Measurements from ENCODE around the gene HOXB3.

Gene HOXB3

DNA sequence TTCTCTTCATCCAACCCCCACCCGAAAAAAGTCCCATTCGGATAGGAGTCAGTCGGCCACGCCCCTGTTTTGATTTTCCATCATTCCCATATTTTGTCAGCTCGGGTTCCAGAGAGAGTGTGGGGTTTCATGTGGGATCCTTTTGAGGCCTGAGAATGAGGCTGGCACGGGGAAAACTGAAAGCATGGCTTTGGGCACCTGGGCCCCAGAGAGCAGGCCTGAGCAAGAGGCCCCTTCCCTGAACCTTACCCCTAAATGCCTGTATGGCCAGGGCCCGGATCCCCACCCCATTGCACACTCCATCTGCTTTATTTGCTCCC, 7.3 kb downstream of the HOXB3 start:
- DNase-seq: no peak

DNA sequence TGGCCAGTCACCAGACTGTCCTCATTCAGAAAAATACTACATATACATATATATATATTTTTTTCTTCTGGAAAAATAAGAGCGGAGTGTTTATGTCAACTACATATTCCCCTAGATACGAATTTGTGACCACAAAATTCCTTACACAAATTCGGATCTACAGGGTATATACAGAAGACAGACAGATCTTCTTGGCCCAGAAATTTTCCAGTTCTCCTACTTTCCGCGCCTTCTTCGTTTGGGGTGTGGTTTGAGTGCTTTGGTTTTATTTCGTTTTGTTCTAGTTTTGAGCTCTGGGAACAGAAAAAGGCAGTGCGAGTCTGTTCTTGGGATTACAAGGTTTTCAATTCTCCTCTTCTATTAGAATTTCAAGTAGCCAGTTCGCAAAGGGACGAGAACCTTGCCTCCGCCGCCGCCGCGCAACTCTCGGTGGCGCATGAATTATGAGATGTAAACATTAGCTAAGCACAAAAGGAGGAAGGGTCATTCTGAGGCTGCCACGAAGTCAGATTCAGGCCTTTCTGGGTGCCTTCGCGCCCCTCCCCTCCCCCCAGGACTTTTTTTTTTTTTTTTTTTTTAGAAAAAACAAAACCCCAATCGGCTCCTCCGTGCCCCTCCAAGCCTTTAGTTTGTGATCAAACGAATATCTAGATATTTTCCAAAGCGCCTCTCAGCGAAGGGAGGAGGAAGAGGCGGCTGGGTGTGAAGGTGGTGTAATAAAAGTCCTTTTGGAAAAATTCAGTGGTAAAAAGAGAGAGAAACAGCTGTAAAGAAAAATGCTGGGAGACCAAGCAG, 10.1 kb downstream of the HOXB3 start:
- DNase-seq: no peak

DNA sequence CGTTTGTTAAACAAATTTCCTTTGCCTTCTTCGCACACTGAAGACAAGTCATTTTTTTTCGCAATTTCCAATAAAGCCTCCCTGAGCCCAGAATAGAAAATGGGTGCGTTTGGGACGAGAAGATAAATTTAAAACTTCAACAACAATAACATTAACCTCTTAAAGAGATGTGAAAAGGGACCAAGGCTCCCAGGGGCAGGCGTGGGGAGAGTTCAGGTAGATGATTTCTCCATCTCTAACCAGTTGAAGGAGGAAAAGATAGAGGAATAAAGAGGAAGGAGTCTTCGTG, 10.6 kb downstream of the HOXB3 start:
- DNase-seq: no peak

DNA sequence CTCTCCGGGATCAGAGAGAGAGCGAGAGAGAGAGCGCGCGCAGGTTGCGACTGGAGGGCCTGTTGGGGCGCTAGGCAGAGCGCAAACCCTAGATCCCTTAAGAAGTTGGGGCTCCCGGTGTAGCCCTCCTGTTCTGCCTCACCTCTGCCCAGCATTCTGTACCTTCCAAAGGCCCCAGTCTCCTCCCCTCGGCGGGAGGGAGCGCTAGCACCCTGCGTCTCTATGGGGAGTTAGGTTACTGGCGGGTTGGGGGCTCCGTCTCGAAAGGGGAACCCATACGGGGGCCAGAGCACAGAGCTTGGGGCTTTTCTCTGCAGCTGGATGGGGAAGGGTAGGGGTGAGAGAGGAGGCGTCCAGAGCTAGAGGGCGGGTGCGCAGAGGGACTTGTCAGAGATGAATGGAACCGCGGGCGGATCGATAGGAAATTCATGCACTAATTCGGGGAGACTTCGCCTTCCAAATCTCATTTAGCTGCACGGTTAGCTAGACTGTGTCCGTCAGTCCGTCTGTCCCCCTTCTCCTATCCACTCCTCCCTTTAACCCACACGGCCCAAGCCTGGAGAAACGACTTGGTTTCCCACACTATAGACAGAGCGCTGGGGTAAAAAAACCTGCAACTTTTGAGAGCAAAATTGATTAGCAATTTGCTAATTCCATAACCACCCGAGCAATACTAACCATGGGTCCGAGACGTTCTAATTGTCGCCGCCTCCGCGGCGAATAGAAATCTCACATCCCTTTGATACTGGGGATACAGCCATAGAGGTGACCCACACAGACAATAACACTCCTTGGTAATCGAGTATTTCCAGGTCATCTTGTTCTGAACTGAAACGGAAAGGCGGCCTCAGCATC, 11.2 kb downstream of the HOXB3 start:
- no peak for DNase-seq

DNA sequence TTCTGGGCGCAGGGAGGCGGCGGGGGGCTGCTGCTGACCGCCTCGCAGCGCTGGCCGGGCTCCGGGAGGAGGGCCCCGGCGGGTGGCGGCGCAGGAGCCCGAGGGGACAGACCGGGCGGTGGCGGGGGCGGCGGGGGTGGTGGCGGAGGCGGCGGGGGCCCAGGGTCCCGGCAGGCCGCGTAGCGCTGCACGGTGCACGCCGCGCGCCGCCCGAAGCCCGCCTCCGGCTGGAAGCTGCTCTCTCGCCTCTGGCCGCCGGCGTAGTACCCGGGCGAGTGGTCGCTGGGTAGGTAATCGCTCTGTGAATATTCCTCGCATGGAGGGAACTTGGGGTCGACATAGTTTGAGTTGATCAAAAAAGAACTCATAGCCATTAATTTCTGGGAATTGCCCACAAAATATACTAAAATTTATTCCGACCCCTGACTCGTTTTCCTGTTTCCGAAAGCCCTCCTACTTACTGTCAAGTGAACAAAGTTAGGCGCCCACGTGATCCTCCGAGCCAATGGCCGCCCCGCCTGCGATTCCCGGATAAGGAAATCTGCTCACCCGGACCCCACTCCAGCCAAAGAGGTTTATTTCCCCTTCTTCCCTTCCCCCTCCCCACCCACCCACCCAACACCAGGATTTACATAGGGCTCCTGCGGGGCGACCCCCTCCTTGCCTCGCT, 12.0 kb downstream of the HOXB3 start, which contains the start of gene HOXB4:
Gene HOXB4, minus strand, starts transcription at position 405 of the 670 bp plus-strand sequence. Its CDS starts 31 bp downstream, at position 374.
- DNase-seq: peak; percentile 53

DNA sequence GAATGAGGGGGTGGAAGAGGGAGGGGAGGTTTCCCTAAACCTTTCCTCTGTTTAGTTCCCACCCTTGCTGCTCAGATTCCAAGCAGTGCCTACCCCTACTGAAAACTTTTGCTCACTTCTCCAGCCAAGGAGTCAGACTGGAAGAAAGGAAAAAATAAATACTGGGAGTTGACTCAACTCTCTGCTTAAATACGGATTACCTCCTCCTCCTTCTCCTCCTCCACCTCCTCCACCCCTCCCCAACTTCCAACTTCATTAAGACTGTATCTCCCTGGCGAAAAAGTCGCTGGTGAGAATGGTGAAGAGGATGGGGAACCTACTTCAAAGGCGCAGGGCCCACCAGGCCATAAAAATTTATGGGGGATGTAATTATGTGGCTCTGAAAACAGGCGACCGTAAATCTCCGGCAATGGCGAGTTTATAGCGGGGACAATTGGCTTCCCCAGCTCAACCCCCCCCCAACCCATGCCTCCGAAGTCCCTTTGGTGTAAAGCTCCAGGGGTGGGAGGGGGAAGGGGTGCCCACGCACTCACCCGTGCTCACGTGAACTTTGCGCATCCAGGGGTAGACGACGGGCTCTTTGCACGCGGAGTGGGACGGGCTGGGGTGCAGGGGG, 12.6 kb downstream of the HOXB3 start:
- DNase-seq: no peak

DNA sequence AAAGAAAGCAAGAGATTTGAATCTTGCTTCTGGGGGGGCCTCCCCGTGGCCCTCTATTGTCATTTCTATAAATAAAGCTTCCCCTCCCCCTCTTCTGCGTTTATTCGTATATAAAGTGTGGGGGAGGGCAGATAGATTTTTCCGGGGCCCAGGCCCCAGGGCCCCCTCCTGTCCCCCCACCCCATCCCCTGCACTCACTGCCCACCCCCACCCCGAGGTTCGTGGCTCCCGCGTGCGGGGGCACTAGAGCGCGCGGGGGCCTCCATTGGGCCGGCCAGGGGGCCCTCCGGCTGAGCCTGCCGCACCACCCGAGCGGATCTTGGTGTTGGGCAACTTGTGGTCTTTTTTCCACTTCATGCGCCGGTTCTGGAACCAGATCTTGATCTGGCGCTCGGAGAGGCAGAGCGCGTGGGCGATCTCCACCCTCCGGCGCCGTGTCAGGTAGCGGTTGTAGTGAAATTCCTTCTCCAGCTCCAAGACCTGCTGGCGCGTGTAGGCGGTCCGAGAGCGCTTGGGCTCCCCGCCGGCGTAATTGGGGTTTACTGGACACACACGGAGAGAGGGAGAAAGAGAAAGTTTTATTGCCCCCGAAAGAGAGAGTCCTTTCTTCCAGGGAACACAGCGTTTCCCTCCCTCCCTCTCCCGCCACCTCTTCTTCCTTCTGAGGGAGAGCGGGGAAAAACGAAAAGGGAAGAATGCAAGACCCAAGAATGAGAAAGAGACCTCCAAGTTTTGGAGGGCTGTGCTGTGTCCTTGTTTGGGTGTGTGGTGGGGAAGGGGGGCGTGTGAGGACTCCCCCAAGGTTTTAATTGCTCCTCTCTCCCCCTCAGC, 13.3 kb downstream of the HOXB3 start:
- DNase-seq: no peak

DNA sequence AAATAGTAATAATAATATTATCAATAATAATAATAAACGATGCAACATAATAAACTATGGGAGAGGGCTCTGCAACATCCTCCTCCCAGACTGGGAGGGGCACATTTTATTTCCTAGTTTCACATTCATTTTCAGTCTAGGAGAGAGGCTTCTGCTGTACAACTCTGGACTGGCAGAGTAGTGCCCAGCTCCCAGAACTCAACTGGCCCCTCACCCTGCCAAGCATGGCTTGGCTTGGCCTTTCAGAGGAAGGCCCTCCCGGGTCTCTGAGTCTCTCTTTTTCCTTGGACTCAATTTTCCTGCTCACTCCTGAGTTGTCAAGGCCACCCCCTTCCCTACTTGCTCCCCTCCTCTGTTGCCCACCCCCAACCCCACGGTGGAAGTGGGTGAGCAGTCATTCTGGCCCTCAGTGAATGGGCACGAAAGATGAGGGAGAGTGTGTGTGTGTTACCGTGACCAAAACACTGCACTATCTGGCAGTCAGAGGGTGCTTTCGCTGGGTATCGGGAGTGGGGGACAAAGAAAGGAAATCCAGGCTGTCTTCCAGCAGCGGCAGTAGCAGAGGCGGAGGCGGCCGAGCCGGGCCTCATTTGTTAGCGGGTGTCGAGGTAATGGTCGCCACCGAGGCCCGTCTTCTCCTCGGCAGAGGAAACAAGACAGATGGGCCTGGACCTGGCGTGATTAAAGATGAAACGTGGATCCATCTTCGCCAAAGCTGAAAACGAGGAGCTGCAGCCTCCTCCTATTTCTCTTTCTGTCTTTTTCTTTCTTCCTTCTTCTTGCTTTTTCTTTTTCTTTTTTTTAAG, 14.2 kb downstream of the HOXB3 start:
- no peak for DNase-seq

DNA sequence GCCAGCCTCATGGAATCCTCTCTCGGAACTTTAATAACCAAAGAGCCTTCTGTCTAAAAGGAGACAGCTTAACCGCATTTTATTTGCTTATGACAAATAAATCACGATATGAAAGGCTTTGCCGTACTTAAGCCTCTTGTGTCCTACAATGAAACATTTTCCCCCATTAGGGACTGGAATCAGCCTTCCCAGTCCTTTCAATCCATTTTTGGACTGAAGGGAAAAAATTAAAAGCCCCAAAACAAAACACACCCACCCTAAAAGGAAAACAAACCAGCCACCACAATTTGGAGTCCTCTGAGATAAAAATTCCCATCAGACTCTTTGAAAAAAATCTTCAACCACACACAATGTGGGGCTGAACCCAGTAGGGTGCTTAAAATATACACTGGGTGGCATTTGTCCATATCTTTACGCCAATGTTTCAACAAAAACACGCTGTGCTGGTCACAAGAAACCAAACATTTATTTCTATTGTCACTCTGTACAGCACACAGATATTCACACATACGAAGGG, 14.9 kb downstream of the HOXB3 start:
- DNase-seq: no peak

DNA sequence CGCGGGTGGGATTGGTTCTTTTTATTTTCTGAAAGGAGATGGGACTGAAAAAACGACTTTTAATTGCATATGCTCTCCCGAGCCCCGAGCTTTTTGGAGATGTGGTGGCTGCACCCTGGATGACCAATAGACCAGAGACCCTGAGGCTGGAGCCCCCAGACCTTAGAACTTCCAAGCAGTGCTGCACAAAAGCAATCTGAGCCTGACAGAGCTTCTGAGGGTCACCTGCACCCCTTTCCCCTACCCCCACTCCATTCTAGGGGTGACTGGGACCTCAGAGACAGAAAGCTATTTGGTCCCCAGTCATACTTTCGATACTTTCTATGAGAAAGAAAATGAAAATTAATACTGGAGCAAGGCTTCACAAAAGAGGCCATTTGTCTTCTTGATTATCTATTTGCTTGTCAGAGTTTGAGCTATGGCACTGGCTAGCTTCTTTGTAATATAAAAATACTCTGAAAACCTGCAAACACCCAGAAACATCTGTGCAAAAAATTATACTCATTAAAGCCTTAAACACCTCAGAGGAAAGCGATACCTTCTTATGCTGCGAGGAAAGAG, 15.5 kb downstream of the HOXB3 start:
- no peak for DNase-seq

DNA sequence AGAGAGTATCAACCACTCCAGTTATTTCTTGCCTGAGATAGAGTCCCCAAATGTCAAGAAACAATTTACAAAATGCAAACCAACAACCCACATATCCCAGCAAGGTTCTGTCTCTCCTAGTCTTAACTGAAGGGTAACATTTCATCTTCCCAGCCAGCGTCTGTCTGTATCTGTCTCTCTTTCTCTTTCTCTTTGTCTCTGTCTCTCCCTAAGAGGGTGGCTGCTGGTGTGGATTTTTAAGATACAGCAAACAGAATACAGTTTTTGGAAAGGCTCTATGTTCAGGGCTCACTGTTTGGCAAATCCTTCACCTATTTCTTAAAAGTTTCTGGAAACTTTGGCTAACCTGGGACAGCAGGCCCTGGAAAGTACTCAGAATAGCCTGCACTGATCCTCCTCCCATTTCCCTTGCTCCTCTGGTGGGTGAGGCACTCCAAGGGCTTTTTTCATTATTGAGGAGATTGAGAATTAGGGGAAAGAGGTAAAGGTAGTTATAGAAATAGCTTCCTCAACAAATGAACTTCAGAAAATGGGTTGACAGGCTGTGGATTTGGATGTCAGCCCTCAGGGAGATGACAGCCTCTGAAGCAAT, 18.1 kb downstream of the HOXB3 start:
- no peak for DNase-seq

DNA sequence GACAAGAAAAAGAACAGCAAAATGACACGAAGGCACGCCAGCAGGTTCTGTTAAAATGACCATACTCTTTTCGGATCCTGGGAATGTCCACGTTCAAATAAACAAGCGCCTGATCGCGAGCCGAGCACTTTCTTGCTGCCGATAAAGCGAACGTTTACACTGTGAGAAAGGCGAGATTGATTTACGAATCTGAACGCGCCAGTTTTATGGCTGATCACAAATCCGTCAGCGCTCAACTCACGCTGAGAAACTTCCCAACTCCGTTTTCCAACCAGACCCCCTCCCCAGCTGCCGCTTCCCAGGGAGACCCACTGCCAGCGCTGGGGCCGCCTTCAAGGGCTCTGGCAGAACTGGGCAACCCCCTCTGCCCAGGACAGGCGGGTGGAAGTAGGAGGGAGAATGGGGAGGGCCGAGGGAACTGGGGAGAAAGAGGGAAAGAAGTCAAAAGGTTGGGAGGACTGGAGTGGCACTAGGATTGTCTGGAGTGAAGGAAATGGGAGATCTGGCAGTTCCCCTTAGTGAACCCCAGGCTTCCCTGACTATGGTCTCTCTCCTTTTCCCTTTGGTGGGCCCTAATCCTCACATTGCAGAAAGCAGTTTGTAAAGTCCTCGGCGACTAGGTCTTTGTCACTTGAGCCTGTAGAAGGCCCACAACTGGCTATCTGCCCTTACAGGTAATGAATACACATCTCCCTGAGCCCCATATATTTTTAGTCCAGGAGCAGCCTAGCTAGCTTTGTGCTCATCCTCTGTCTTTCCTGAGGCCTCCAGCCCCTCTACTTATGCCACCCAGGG, 18.8 kb downstream of the HOXB3 start:
- no peak for DNase-seq

DNA sequence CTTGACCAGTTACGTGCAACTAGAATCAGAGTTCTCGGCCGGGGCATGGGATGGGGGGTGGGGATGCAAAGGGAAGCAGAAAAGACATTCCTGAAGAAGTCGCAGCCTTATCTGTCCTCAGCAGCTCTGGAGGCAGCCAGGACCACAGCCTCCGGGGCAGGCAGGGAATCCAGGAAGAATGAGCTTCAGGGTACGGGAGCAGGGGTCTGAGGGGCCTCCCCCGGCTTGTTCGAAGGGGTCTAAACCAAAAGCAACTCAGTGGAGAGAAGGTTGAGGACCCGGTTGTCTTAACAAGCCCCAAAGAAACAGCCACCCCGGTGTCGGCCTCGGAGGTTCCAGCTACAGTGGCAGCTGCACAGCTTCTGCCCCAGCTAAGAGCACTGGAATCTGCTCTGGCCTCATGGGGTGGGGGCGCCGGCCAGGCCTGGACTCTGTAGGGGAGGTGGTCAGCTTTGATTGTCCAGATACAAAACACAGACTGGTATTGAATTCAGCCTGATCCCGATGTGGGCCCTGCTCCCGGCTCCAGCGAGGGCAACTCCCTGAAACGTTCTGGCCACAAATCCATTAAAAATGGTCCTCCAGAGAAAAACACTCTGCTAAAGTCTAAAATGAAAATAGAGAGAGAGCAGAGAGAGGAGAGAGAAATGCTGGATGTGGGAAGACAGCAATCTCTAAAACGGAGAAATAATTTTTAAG, 19.6 kb downstream of the HOXB3 start:
- no peak for DNase-seq

DNA sequence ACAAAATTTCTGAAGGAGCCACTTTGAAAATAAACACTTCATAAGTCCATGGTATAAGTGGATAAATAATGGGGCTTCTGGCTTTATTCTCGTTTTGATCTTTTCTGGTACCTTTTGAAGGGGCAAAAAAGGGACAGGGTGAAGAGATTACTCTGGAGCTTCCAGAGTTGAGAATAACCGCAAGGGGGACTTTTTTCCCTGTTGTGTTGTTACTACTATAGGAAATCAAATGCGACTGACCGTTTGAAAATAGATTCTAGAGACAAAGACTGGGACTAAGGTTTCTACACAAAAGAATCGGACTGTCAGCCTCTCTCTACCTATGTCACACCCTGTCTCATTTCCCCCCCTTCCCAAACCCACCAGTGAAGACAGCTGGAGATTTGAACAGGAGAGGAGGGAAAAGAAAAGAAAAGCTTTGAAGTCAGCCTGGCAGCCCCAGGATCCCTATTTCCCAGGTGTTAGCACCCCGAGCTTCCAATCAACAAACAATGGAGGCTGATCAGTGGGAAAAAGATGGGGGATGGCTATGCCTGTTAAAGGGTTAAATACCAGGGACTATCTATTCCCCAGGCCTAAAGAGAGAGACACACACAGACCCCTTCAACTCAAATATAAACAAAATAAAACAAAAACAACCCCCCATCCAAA, 20.2 kb downstream of the HOXB3 start:
- DNase-seq: no peak

DNA sequence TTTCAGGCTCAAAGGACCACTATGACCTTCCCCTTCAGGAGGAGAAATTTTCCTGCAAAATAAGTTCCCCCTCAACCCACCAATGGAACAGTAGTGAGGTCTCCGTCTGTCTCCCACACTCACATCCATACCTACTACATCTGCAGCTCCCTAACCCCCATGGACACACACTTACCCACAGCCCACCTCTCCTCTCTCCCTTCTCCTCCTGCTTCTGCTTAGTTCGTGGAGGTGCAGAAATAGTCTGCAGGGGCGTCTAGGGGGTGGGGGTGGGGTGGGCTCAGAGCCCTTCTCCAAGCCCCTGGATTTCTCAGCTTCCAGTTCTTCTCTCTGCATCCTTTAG, 20.8 kb downstream of the HOXB3 start:
- no peak for DNase-seq

DNA sequence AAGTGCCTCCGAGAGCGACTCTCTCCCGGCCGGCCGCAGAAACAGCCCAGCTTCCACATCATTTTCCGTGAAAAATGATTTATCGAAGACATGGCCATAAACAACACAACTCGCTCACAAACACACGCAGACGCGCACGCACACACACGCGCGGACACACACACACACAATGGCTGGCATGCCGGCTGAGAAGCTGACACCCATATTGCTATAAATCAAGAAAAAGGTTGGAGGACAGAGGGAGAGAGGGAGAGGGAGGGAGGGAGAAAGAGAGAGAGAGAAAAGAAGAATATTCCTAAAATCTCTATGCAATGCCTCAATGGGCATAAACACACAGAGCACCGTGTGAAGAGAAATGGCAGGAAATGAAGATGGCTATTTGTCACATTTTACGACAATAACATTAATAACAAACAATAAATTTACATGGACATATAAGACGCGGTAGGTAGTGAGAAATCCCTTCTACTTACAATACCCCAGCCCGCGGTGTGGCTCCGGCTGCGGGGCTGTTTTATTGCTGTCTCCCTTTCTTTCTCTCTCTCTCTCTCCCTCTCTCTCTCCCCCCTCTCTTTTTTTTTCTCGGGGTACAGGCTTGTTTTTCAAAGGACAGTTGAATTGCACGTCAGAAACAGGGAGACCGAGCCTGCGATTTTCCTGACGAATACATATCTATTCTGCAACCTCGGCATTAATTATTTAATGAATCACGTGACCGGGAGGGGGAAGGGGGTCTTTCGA, 21.4 kb downstream of the HOXB3 start:
- no peak for DNase-seq

DNA sequence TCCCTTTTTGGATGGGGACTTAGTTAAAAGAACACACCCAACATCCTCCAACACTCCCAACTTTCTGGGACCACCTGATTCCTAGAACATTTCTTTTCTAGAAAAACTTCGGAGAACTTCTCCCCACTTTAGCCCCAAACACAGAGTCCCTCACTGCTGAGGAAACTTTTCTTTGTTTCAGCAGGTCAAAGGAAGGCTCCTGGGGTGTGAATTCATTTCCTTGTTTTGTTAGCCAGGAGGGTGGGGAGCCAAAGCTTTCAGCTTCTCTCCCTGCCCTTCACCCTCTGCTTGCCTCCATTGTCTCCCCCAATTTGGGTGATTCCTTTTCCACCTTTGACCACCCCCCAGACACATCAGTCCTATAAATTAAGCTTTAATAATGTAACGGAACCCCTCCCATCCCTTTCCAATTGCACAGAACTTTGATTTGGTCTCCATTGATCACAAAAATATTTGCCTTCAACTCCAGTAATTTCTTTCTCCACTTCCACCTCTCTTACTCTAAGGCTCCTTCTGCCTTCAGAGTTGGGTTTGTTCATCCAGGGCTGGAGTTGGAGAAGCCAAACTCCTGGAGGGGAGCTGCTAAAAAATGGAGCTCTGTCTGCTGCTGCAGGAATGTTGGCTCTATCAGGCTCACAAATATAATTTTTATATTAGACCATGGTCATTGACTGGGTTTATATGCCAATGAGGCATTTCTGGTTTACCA, 22.2 kb downstream of the HOXB3 start:
- DNase-seq: no peak

Data from activated effector memory CD4-positive, alpha-beta T cell treated with Interleukin-2 at 50 U/mL for 16 hours (primary cell).